GM21786 (cell line): ENCODE results near the gene ZBTB47.

Experiments
- ATAC-seq: cut with Tn5 transposase; IDR thresholded peaks from one replicate; pipeline ENCODE4 v1.9.1; 2021; ENCODE audit not compliant: unreplicated experiment

Gene ZBTB47

GRCh38 chr3:42665050-42665878 is 11.8 kb downstream of the ZBTB47 start:
- ATAC-seq, result no peak

- no peak for ATAC-seq
Measured at GRCh38 chr3:42666022-42666421, 12.5 kb downstream of the ZBTB47 start.

GRCh38 chr3:42666577-42666998 is 13.1 kb downstream of the ZBTB47 start:
- ATAC-seq, result no peak

- ATAC-seq, result no peak
Measured at GRCh38 chr3:42667096-42667522, 13.6 kb downstream of the ZBTB47 start.

- ATAC-seq, result no peak
Measured at GRCh38 chr3:42667523-42668412, 14.3 kb downstream of the ZBTB47 start.

- no peak for ATAC-seq
Measured at GRCh38 chr3:42668413-42668760, 14.9 kb downstream of the ZBTB47 start.

GRCh38 chr3:42668793-42669217 is 15.3 kb downstream of the ZBTB47 start:
- no peak for ATAC-seq

- no peak for ATAC-seq
Measured at GRCh38 chr3:42670051-42670576, 16.6 kb downstream of the ZBTB47 start.

GRCh38 chr3:42670670-42671069 is 17.2 kb downstream of the ZBTB47 start:
- ATAC-seq, result no peak

GRCh38 chr3:42672515-42672914 is 19.0 kb downstream of the ZBTB47 start:
- ATAC-seq, result no peak

- ATAC-seq, result no peak
Measured at GRCh38 chr3:42673082-42673481, 19.6 kb downstream of the ZBTB47 start.

- ATAC-seq, result no peak
Measured at GRCh38 chr3:42674146-42674545, 20.6 kb downstream of the ZBTB47 start.

GRCh38 chr3:42675909-42676308 is 22.4 kb downstream of the ZBTB47 start:
- no peak for ATAC-seq

- ATAC-seq, result no peak
Measured at GRCh38 chr3:42678447-42678846, 24.9 kb downstream of the ZBTB47 start.

- no peak for ATAC-seq
Measured at GRCh38 chr3:42680271-42680670, 26.8 kb downstream of the ZBTB47 start.

GRCh38 chr3:42680806-42681205 is 27.3 kb downstream of the ZBTB47 start:
- no peak for ATAC-seq

- ATAC-seq, result no peak
Measured at GRCh38 chr3:42681361-42682038, 28.0 kb downstream of the ZBTB47 start.

- no peak for ATAC-seq
Measured at GRCh38 chr3:42682301-42683070, 29.0 kb downstream of the ZBTB47 start.

GRCh38 chr3:42683875-42684598 is 30.5 kb downstream of the ZBTB47 start:
- no peak for ATAC-seq
